Prostate gland (tissue), 2 donors: Measurements from ENCODE around the gene DPYSL3.

ENCODE experiments used
- POLR2A ChIP-seq: fragments of 450-650 bp; IDR thresholded peaks from one replicate; pipeline ENCODE4 v1.6.1; 2016; ENCODE audit warnings: antibody characterized with exemption, mild to moderate bottlenecking
- POLR2AphosphoS5 ChIP-seq: sonication (generic); formaldehyde crosslinking; IDR thresholded peaks from one replicate; pipeline ENCODE4 v1.6.1; 2017; ENCODE audit warnings: antibody characterized with exemption
- TF ChIP-seq, protein P1 (sequence below), 4 experiments: fragments of 200-600 bp in 2 of 4; fragments of 450-650 bp in 2 of 4; sonication (generic) in 2 of 4; IDR thresholded peaks; 1 replicate in 3 of 4; 2 replicates in 1 of 4; pipeline ENCODE4 v1.5.1; 2016 to 2019; ENCODE audit warnings: antibody characterized with exemption in 4 of 4, mild to moderate bottlenecking in 2 of 4, moderate library complexity in 2 of 4

DNA sequence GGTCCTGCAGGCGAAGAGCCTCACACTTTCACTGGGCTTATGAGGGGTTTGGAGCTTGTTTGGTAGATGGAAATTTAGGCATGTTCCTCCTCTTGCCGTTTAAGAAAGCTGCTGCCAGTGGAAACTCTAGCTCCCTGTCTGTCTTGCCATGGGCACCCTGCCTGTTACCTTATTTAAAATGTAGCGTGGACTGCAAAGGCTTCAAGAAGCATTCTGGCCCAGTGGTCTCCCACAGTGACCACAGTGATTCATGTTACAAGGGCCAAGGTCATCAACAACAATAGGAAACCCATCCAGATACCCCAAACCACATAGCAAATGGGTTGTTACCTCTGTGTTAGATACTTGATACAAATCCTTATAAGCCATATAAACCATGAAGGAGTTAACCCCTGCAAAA, 96.6 kb downstream of the DPYSL3 start:
- TF ChIP-seq, protein P1, sequence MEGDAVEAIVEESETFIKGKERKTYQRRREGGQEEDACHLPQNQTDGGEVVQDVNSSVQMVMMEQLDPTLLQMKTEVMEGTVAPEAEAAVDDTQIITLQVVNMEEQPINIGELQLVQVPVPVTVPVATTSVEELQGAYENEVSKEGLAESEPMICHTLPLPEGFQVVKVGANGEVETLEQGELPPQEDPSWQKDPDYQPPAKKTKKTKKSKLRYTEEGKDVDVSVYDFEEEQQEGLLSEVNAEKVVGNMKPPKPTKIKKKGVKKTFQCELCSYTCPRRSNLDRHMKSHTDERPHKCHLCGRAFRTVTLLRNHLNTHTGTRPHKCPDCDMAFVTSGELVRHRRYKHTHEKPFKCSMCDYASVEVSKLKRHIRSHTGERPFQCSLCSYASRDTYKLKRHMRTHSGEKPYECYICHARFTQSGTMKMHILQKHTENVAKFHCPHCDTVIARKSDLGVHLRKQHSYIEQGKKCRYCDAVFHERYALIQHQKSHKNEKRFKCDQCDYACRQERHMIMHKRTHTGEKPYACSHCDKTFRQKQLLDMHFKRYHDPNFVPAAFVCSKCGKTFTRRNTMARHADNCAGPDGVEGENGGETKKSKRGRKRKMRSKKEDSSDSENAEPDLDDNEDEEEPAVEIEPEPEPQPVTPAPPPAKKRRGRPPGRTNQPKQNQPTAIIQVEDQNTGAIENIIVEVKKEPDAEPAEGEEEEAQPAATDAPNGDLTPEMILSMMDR (IDR thresholded peaks at IDR 0.05): no peak
- TF ChIP-seq POLR2A (no peak), POLR2AphosphoS5 (no peak)
